ENCODE data around the gene DNAJC8.

Gene DNAJC8

GRCh38 chr1:28243685-28244311, 11.0 kb upstream of the DNAJC8 start:
- H3K4me3 ChIP-seq (ENCODE audit: low read depth, low read length) = no peak overlapping the region
- no peak for TF ChIP-seq CTCF (IDR thresholded peaks at IDR 0.05; ENCODE audit: low read depth, low read length)

- no peak for TF ChIP-seq CTCF (IDR thresholded peaks at IDR 0.05; ENCODE audit: low read depth, low read length)
- no peak overlapping the region for H3K4me3 ChIP-seq (ENCODE audit: low read depth, low read length)
These were observed 8.9 kb upstream of the DNAJC8 start for GRCh38 chr1:28241638-28242241.

GRCh38 chr1:28240024-28240423, 7.2 kb upstream of the DNAJC8 start:
- H3K4me3 ChIP-seq (ENCODE audit: low read depth, low read length) = no peak overlapping the region
- no peak for TF ChIP-seq CTCF (IDR thresholded peaks at IDR 0.05; ENCODE audit: low read depth, low read length)

- TF ChIP-seq CTCF (IDR thresholded peaks at IDR 0.05; ENCODE audit: low read depth, low read length) = no peak
- no peak overlapping the region for H3K4me3 ChIP-seq (ENCODE audit: low read depth, low read length)
These were observed 6.2 kb upstream of the DNAJC8 start for GRCh38 chr1:28239004-28239403.

- peak overlapping the region; percentile 80 for H3K4me3 ChIP-seq (ENCODE audit: low read depth, low read length)
- no peak for TF ChIP-seq CTCF (IDR thresholded peaks at IDR 0.05; ENCODE audit: low read depth, low read length)
These were observed 4.0 kb upstream of the DNAJC8 start for GRCh38 chr1:28236656-28237322.

GRCh38 chr1:28235755-28236655, 3.2 kb upstream of the DNAJC8 start, which contains the start of gene ATP5IF1:
Gene ATP5IF1 (plus strand): TSS chr1:28236124. CDS start chr1:28236184, 60 bp downstream.
- TF ChIP-seq CTCF (IDR thresholded peaks at IDR 0.05; ENCODE audit: low read depth, low read length) = no peak

More at GRCh38 chr1:28235755-28236655, 3.2 kb upstream of the DNAJC8 start, which contains the start of gene ATP5IF1:
- peak within 1 kb of the TSS; percentile 80 for H3K4me3 ChIP-seq (ENCODE audit: low read depth, low read length)
